HCT116 (cell line): ENCODE measurements around the gene ABCA1. TPM values are rescaled to one million over a fixed set of nuclear protein-coding genes. Genes with fewer than 3 reads are reported as not detected.

Experiments
- ATAC-seq: fragments of 200-7000 bp; cut with Tn5 transposase; 2 replicates; pipeline ENCODE4 v1.9.1; 2020; ENCODE audit warnings: mild to moderate bottlenecking, moderate library complexity
- BruUV-seq: library from RNA; stranded (reverse); fragments of 400-500 nt; replicated peaks from 2 replicates; lab custom pipeline; 2021; lab: Mats Ljungman, UMichigan
- CTCF ChIA-PET: fragments of 300-600 bp; sonication (Branson Sonifier 250); formaldehyde crosslinking; loops from one replicate; lab custom pipeline; 2021; ENCODE audit warnings: antibody characterized with exemption; lab: Charles Lee
- POLR2A ChIA-PET: fragments of 300-600, 350-600 bp; sonication (Branson Sonifier 250); formaldehyde crosslinking; loops from one replicate; lab custom pipeline; 2021; ENCODE audit warnings: antibody characterized with exemption; lab: Charles Lee
- RAD21 ChIA-PET, 2 experiments: fragments of 300-600 bp; sonication (Branson Sonifier 250); formaldehyde crosslinking; loops; one replicate each; lab custom pipeline; 2023; ENCODE audit warnings: low total read pairs in 2 of 2; ENCODE audit not compliant: uncharacterized antibody in 2 of 2, unreplicated experiment in 2 of 2, low non-redundant PET in 1 of 2; lab: Charles Lee
- DNase-seq: peaks from one replicate; pipeline ENCODE4 v3.0.0-alpha.2; 2010; ENCODE audit warnings: low read depth, low spot score
- H2AFZ ChIP-seq: fragments of 200-600 bp; shearing (Covaris generic), sonication (generic); 2 replicates; pipeline ENCODE4 v1.6.1; 2017; ENCODE audit warnings: low read depth, mixed run types, mixed read lengths, antibody characterized with exemption, low read length; ENCODE audit not compliant: poor library complexity, severe bottlenecking
- H3K27ac ChIP-seq: 2 replicates; pipeline ENCODE4 v1.5.1; 2012; ENCODE audit warnings: low read depth, low read length
- H3K27me3 ChIP-seq: fragments of 200-600 bp; sonication (generic); 2 replicates; pipeline ENCODE4 v1.6.1; 2016; ENCODE audit warnings: mixed run types, low read length, mixed read lengths; ENCODE audit not compliant: insufficient read depth
- H3K36me3 ChIP-seq, 2 experiments: fragments of 200-500 bp in 1 of 2; fragments of 200-600 bp in 1 of 2; sonication (Bioruptor generic) in 1 of 2; sonication (generic) in 1 of 2; 2 replicates each; pipeline versions ENCODE4 v1.5.1 to v1.6.1; 2014 to 2016; ENCODE audit warnings: low read length in 2 of 2, inconsistent platforms in 1 of 2, mixed read lengths in 1 of 2, mixed run types in 1 of 2; ENCODE audit not compliant: insufficient read depth in 2 of 2, control insufficient read depth in 1 of 2
- H3K4me1 ChIP-seq, 2 experiments: fragments of 200-600 bp in 1 of 2; sonication (generic) in 1 of 2; 2 replicates each; pipeline versions ENCODE4 v1.5.1 to v1.6.1; 2012 to 2017; ENCODE audit warnings: low read length in 2 of 2, inconsistent platforms in 1 of 2, mild to moderate bottlenecking in 1 of 2, mixed read lengths in 1 of 2, mixed run types in 1 of 2, moderate library complexity in 1 of 2; ENCODE audit not compliant: insufficient read depth in 2 of 2, control insufficient read depth in 1 of 2
- H3K4me2 ChIP-seq: fragments of 200-600 bp; sonication (generic); 2 replicates; pipeline ENCODE4 v1.6.1; 2017; ENCODE audit warnings: mixed run types, low read length, mixed read lengths
- H3K4me3 ChIP-seq, 2 experiments: fragments of 200-600 bp in 1 of 2; sonication (generic) in 1 of 2; replicated peaks in 1 of 2; 2 replicates each; pipeline ENCODE4 v1.5.1; 2011 to 2016; ENCODE audit warnings: low read length in 2 of 2, control low read depth in 1 of 2, low read depth in 1 of 2, mild to moderate bottlenecking in 1 of 2, mixed read lengths in 1 of 2, mixed run types in 1 of 2
- H3K79me2 ChIP-seq: fragments of 200-600 bp; sonication (generic); 2 replicates; pipeline ENCODE4 v1.6.1; 2017; ENCODE audit warnings: mild to moderate bottlenecking, mixed run types, low read length, moderate library complexity, mixed read lengths; ENCODE audit not compliant: insufficient read depth
- H3K9ac ChIP-seq: fragments of 200-600 bp; sonication (generic); 2 replicates; pipeline ENCODE4 v1.6.1; 2016; ENCODE audit warnings: low read length, mixed read lengths
- H3K9me2 ChIP-seq: fragments of 200-600 bp; sonication (generic), shearing (Covaris generic); 2 replicates; pipeline ENCODE4 v1.6.1; 2017; ENCODE audit warnings: mixed run types, mild to moderate bottlenecking, moderate library complexity; ENCODE audit not compliant: insufficient read depth
- H3K9me3 ChIP-seq, 2 experiments: fragments of 200-500 bp in 1 of 2; fragments of 200-600 bp in 1 of 2; sonication (Bioruptor generic) in 1 of 2; sonication (generic) in 1 of 2; 2 replicates each; pipeline ENCODE4 v1.6.1; 2014 to 2017; ENCODE audit warnings: low read length in 2 of 2, mixed read lengths in 2 of 2, inconsistent platforms in 1 of 2, low read depth in 1 of 2, mild to moderate bottlenecking in 1 of 2, mixed run types in 1 of 2, moderate library complexity in 1 of 2; ENCODE audit not compliant: control insufficient read depth in 1 of 2, insufficient read depth in 1 of 2
- H4K20me1 ChIP-seq: fragments of 200-600 bp; sonication (generic), shearing (Covaris generic); 2 replicates; pipeline ENCODE4 v1.6.1; 2017; ENCODE audit warnings: mixed run types, mild to moderate bottlenecking, moderate library complexity; ENCODE audit not compliant: insufficient read depth
- CEBPB ChIP-seq: IDR thresholded peaks from 2 replicates; pipeline ENCODE4 v1.6.1; 2012; ENCODE audit warnings: low read depth
- CTCF ChIP-seq, 3 experiments: fragments of 200-600 bp in 1 of 3; sonication (generic) in 1 of 3; IDR thresholded peaks in 2 of 3; conservative IDR thresholded peaks in 1 of 3; 2 replicates each; pipeline ENCODE4 v1.5.1; 2012 to 2017; ENCODE audit warnings: low read depth in 2 of 3, low read length in 2 of 3, antibody characterized with exemption in 1 of 3, borderline replicate concordance in 1 of 3, control low read depth in 1 of 3, mild to moderate bottlenecking in 1 of 3, mixed read lengths in 1 of 3, mixed run types in 1 of 3, moderate library complexity in 1 of 3; ENCODE audit not compliant: insufficient read depth in 1 of 3
- EGR1 ChIP-seq: IDR thresholded peaks from 2 replicates; pipeline ENCODE4 v1.6.1; 2012; ENCODE audit warnings: low read depth
- EZH2 ChIP-seq: fragments of 200-600 bp; sonication (generic); IDR thresholded peaks from 2 replicates; pipeline ENCODE4 v1.6.1; 2017; ENCODE audit warnings: antibody characterized with exemption, mixed run types
- EZH2phosphoT487 ChIP-seq: fragments of 200-600 bp; IDR thresholded peaks from 2 replicates; pipeline ENCODE4 v1.6.1; 2018; ENCODE audit warnings: antibody characterized with exemption, borderline replicate concordance
- FOSL1 ChIP-seq: IDR thresholded peaks from 2 replicates; pipeline ENCODE4 v1.6.1; 2012; ENCODE audit warnings: low read depth
- JUND ChIP-seq: IDR thresholded peaks from 2 replicates; pipeline ENCODE4 v1.6.1; 2012
- POLR2AphosphoS5 ChIP-seq: IDR thresholded peaks from 2 replicates; pipeline ENCODE4 v1.6.1; 2011; ENCODE audit warnings: mild to moderate bottlenecking, low read depth, low read length, moderate library complexity
- SIN3A ChIP-seq: IDR thresholded peaks from 2 replicates; pipeline ENCODE4 v1.6.1; 2012; ENCODE audit warnings: low read depth
- SRF ChIP-seq: IDR thresholded peaks from 2 replicates; pipeline ENCODE4 v1.6.1; 2012; ENCODE audit warnings: low read depth
- TCF7L2 ChIP-seq: IDR thresholded peaks from 2 replicates; pipeline ENCODE4 v1.7.0; 2011; ENCODE audit warnings: borderline replicate concordance, inconsistent platforms; ENCODE audit not compliant: insufficient read depth, insufficient read length; ENCODE audit errors: extremely low read depth
- YY1 ChIP-seq: IDR thresholded peaks from 2 replicates; pipeline ENCODE4 v1.6.1; 2011; ENCODE audit warnings: low read length, low read depth, moderate library complexity, mild to moderate bottlenecking; ENCODE audit not compliant: insufficient replicate concordance; ENCODE audit errors: extremely low read depth
- ZFX ChIP-seq: fragments of 450-650 bp; IDR thresholded peaks from 2 replicates; pipeline ENCODE4 v1.6.1; 2017
- ZNF274 ChIP-seq: fragments of 200-500 bp; sonication (Bioruptor generic); IDR thresholded peaks from 2 replicates; pipeline ENCODE4 v1.6.1; 2014; ENCODE audit warnings: mild to moderate bottlenecking, low read depth, low read length, inconsistent platforms
- intact Hi-C: fragments of 100-400 bp; cut with micrococcal nuclease; formaldehyde crosslinking; loops from 2 replicates; pipeline ENCODE4 v1.10.0; 2022
- total RNA-seq: library from RNA; stranded (reverse); gene quantifications from one replicate; pipeline ENCODE4 v1.2.1, GENCODE V29; 2021; ENCODE audit not compliant: unreplicated experiment
- TF ChIP-seq, protein P1 (sequence below): IDR thresholded peaks from 2 replicates; pipeline ENCODE4 v1.6.1; 2012
- TF ChIP-seq, protein P2 (sequence below): IDR thresholded peaks from 2 replicates; pipeline ENCODE4 v1.6.1; 2012; ENCODE audit warnings: low read depth
- TF ChIP-seq, protein P3 (sequence below): IDR thresholded peaks from 2 replicates; pipeline ENCODE4 v1.6.1; 2011; ENCODE audit warnings: mild to moderate bottlenecking, low read length, moderate library complexity; ENCODE audit not compliant: insufficient replicate concordance; ENCODE audit errors: extremely low read depth
- TF ChIP-seq, protein P4 (sequence below): IDR thresholded peaks from 2 replicates; pipeline ENCODE4 v1.6.1; 2012

Gene ABCA1
- total RNA-seq, 1 experiment from 2014 or later = 0.89 TPM

GRCh38 chr9:104969116-104969515 lies 41.2 kb upstream of the ABCA1 start:
- Histone ChIP-seq H4K20me1 (no peaks in the 10 kb centered on the region), H3K36me3 (no peaks in the 10 kb centered on the region), H3K9ac (no peak overlapping the region), H3K9me2 (no peaks in the 10 kb centered on the region), H3K4me2 (peak overlapping the region; percentile 73), H3K27ac (no peak overlapping the region), H3K27me3 (no peaks in the 10 kb centered on the region), H3K79me2 (no peaks in the 10 kb centered on the region), H3K9me3 (no peaks in the 10 kb centered on the region), H2AFZ (no peak overlapping the region), H3K4me1 (peaks cover 4 to 14% of the 10 kb centered on the region in 2 experiments; a peak in 2 of 4 replicates), H3K4me3 (no peak overlapping the region; a peak in 1 of 4 replicates)
- no peak for ATAC-seq
- TF ChIP-seq SIN3A (no peak), SRF (no peak), EGR1 (no peak), YY1 (no peak), CEBPB (no peak), EZH2phosphoT487 (no peak), ZFX (no peak), FOSL1 (no peak), JUND (no peak), ZNF274 (no peak), TCF7L2 (no peak), CTCF (IDR thresholded peaks at IDR 0.05 in 2 of 3, conservative IDR thresholded peaks at IDR 0.05 in 1 of 3; ENCODE audit: borderline replicate concordance in 1 of 3, insufficient read depth in 1 of 3, low read depth in 2 of 3, low read length in 2 of 3) (no peak), EZH2 (no peak), POLR2AphosphoS5 (no peak)
- TF ChIP-seq, protein P1, sequence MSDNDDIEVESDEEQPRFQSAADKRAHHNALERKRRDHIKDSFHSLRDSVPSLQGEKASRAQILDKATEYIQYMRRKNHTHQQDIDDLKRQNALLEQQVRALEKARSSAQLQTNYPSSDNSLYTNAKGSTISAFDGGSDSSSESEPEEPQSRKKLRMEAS = no peak
- TF ChIP-seq, protein P2, sequence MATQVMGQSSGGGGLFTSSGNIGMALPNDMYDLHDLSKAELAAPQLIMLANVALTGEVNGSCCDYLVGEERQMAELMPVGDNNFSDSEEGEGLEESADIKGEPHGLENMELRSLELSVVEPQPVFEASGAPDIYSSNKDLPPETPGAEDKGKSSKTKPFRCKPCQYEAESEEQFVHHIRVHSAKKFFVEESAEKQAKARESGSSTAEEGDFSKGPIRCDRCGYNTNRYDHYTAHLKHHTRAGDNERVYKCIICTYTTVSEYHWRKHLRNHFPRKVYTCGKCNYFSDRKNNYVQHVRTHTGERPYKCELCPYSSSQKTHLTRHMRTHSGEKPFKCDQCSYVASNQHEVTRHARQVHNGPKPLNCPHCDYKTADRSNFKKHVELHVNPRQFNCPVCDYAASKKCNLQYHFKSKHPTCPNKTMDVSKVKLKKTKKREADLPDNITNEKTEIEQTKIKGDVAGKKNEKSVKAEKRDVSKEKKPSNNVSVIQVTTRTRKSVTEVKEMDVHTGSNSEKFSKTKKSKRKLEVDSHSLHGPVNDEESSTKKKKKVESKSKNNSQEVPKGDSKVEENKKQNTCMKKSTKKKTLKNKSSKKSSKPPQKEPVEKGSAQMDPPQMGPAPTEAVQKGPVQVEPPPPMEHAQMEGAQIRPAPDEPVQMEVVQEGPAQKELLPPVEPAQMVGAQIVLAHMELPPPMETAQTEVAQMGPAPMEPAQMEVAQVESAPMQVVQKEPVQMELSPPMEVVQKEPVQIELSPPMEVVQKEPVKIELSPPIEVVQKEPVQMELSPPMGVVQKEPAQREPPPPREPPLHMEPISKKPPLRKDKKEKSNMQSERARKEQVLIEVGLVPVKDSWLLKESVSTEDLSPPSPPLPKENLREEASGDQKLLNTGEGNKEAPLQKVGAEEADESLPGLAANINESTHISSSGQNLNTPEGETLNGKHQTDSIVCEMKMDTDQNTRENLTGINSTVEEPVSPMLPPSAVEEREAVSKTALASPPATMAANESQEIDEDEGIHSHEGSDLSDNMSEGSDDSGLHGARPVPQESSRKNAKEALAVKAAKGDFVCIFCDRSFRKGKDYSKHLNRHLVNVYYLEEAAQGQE = no peak
- TF ChIP-seq, protein P3, sequence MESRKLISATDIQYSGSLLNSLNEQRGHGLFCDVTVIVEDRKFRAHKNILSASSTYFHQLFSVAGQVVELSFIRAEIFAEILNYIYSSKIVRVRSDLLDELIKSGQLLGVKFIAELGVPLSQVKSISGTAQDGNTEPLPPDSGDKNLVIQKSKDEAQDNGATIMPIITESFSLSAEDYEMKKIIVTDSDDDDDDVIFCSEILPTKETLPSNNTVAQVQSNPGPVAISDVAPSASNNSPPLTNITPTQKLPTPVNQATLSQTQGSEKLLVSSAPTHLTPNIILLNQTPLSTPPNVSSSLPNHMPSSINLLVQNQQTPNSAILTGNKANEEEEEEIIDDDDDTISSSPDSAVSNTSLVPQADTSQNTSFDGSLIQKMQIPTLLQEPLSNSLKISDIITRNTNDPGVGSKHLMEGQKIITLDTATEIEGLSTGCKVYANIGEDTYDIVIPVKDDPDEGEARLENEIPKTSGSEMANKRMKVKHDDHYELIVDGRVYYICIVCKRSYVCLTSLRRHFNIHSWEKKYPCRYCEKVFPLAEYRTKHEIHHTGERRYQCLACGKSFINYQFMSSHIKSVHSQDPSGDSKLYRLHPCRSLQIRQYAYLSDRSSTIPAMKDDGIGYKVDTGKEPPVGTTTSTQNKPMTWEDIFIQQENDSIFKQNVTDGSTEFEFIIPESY = no peak
- TF ChIP-seq, protein P4, sequence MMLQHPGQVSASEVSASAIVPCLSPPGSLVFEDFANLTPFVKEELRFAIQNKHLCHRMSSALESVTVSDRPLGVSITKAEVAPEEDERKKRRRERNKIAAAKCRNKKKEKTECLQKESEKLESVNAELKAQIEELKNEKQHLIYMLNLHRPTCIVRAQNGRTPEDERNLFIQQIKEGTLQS = no peak
- ChIA-PET POLR2A (interaction anchor here (1.4 kb wide), 1 partner anchor 43 kb away, joined by 4 read pairs; no protein-coding TSS in a partner anchor), CTCF (no interaction called here), RAD21 (no interaction called here)
- no peak for DNase-seq
- intact Hi-C loops = no loop called here
- BruUV-seq = no TSS peak
